Fibroblast of lung (primary cell): Measurements from ENCODE around the gene PLK3.

Experiments
- EZH2 ChIP-seq: IDR thresholded peaks from 2 replicates; pipeline ENCODE4 v1.5.1; 2012; ENCODE audit warnings: low read length, control low read depth, mild to moderate bottlenecking; ENCODE audit errors: missing control alignments
- TF ChIP-seq, protein P1 (sequence below), 2 donors: IDR thresholded peaks in 1 of 2; conservative IDR thresholded peaks in 1 of 2; 1 replicate in 1 of 2; 2 replicates in 1 of 2; pipeline ENCODE4 v1.5.1; 2011 to 2012; ENCODE audit warnings: low read length in 2 of 2, control low read depth in 1 of 2, inconsistent platforms in 1 of 2, low read depth in 1 of 2, mild to moderate bottlenecking in 1 of 2

DNA sequence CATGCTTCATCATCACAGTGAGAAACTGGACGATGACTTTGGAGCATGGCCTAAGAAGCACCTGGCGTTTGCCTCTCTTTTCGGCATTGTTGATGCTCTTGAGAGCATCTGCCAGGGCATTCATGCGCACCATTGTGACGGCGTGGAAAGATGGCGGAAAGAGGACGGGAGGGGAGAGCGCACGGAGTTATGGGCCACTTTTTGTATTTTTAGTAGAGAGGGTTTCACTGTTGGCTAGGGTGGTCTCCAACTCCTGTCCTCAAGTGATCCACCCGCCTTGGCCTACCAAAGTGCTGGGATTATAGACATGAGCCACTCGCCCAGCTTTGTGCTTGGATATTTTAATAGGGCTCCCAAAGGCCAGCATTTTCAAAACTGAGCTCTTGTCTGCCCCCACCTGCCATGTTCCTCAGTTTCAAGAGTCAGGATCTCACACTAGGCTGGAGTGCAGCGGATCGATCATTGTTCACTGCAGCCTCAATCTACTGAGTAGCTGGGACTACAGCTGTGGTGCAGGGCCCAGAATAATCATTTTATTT, 19.5 kb upstream of the PLK3 start:
- TF ChIP-seq, protein P1, sequence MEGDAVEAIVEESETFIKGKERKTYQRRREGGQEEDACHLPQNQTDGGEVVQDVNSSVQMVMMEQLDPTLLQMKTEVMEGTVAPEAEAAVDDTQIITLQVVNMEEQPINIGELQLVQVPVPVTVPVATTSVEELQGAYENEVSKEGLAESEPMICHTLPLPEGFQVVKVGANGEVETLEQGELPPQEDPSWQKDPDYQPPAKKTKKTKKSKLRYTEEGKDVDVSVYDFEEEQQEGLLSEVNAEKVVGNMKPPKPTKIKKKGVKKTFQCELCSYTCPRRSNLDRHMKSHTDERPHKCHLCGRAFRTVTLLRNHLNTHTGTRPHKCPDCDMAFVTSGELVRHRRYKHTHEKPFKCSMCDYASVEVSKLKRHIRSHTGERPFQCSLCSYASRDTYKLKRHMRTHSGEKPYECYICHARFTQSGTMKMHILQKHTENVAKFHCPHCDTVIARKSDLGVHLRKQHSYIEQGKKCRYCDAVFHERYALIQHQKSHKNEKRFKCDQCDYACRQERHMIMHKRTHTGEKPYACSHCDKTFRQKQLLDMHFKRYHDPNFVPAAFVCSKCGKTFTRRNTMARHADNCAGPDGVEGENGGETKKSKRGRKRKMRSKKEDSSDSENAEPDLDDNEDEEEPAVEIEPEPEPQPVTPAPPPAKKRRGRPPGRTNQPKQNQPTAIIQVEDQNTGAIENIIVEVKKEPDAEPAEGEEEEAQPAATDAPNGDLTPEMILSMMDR (conservative IDR thresholded peaks at IDR 0.05 in 1 of 2, IDR thresholded peaks at IDR 0.05 in 1 of 2; ENCODE audit: low read depth in 1 of 2, low read length in 2 of 2), result no peak
- no peak for TF ChIP-seq EZH2
